GM12872 (cell line): ENCODE measurements around the gene RAVER1.

ENCODE experiments used
- CTCF ChIP-seq: IDR thresholded peaks from 3 replicates; pipeline ENCODE4 v1.5.1; 2011; ENCODE audit warnings: low read depth, mild to moderate bottlenecking, low read length, moderate library complexity; ENCODE audit not compliant: insufficient read depth

RAVER1 gene

GRCh38 chr19:10332965-10333757 lies at the start of gene RAVER1:
TSS of gene RAVER1 (minus strand) at chr19:10333529. CDS start at chr19:10333507, 22 bp downstream.
- TF ChIP-seq CTCF: no peak

GRCh38 chr19:10380313-10381102 lies 47.2 kb upstream of the RAVER1 start, which contains the start of gene TYK2:
TSS of gene TYK2 (minus strand) at chr19:10380572. CDS start at chr19:10378406, 2,166 bp downstream.
- TF ChIP-seq CTCF: no peak

- TF ChIP-seq CTCF: no peak
These were observed 46.6 kb upstream of the RAVER1 start for GRCh38 chr19:10379880-10380312.

DNA sequence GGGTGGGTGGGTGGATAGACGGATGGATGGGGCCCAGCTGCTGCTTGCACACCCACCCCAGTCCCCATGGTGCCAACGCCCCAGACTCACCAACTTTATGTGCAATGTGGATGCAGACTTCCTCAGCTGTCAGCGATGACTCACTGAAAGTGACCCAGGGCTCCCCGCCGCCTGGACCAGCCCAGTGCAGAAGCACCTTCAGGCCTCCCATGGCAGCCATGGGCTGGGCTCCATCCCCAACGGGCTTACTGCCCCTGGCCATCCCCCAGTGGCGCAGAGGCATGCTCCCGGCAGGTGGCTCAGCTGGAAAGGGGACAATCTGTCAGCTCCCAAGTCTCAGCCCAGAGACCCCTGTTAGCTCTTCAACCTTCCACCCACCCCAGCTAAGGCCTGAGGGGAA lies 44.8 kb upstream of the RAVER1 start:
- TF ChIP-seq CTCF: no peak

DNA sequence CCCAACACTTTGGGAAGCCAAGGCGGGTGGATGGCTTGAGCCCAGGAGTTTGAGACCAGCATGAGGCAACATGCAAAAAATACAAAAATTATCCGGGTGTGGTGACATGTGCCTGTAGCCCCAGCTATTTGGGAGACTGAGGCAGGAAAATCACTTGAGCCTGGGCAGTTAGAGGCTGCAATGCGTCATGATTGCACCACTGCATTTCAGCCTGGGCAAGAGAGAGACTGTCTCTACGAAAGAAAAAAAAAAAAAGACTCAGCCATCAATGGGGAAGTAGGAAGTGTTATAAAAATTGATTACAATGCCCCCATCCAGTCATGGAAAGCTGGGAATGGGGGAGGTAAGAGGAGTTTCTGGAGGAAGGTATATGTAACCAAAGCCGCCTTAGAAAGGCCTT lies 41.6 kb upstream of the RAVER1 start:
- TF ChIP-seq CTCF: no peak

- TF ChIP-seq CTCF: no peak
These were observed 39.4 kb upstream of the RAVER1 start for GRCh38 chr19:10372690-10373089.

GRCh38 chr19:10368101-10368803 lies 34.9 kb upstream of the RAVER1 start:
- TF ChIP-seq CTCF: no peak
